Measurements from ENCODE around the gene TXNRD3. TPM values are rescaled to one million over a fixed set of nuclear protein-coding genes. Genes with fewer than 3 reads are reported as not detected.

The TXNRD3 gene
- total RNA-seq, 1 experiment from 2014 or later = 7.8 TPM

GRCh38 chr3:126659915-126660886, 5.3 kb upstream of the TXNRD3 start:
- Histone ChIP-seq H4K20me1 (ENCODE audit: low read length) (no peaks in the 10 kb centered on the region), H3K4me1 (ENCODE audit: insufficient read depth, low read length) (no peaks in the 10 kb centered on the region), H3K9me2 (replicated peaks; ENCODE audit: low read length) (no peaks in the 10 kb centered on the region), H3K79me2 (ENCODE audit: low read length) (no peaks in the 10 kb centered on the region), H3K27me3 (ENCODE audit: low read length) (peaks cover 24% of the 10 kb centered on the region), H2AFZ (ENCODE audit: low read length) (no peak overlapping the region), H3K4me3 (ENCODE audit: low read length) (no peak overlapping the region), H3K9ac (ENCODE audit: low read length) (no peak overlapping the region), H3K4me2 (ENCODE audit: low read length) (peak overlapping the region; percentile 41; the same call in 1 of the 2 replicates), H3F3A (ENCODE audit: low read length, unreplicated experiment) (no peaks in the 10 kb centered on the region), H3K36me3 (ENCODE audit: low read depth, low read length) (no peaks in the 10 kb centered on the region), H3K9me3 (ENCODE audit: low read length) (no peaks in the 10 kb centered on the region), H3K27ac (ENCODE audit: low read length) (no peak overlapping the region)
- intact Hi-C loops (cut with micrococcal nuclease) = no loop called here
- ATAC-seq (peak; percentile 83), DNase-seq (peak; percentile 56)
- ChIA-PET CTCF (interaction anchor here (0.6 kb wide), 1 partner anchor 99 kb away, joined by 3 read pairs; no protein-coding TSS in a partner anchor), POLR2A (ENCODE audit: unreplicated experiment) (no interaction called here)
- TF ChIP-seq EZH2phosphoT487 (IDR thresholded peaks at IDR 0.05; ENCODE audit: borderline replicate concordance, low read length) = no peak
- TF ChIP-seq EZH2 (IDR thresholded peaks at IDR 0.05; ENCODE audit: low read length, unreplicated experiment) = no peak
- TF ChIP-seq CTCF (conservative IDR thresholded peaks at IDR 0.05; ENCODE audit: low read depth, low read length) = peak; percentile 51; the same call in 1 of the 2 replicates
- no TSS peak for BruUV-seq (replicated peaks)

GRCh38 chr3:126658584-126658983, 3.7 kb upstream of the TXNRD3 start:
- Histone ChIP-seq H3K9ac (ENCODE audit: low read length) (no peak overlapping the region), H3K4me3 (ENCODE audit: low read length) (no peak overlapping the region), H4K20me1 (ENCODE audit: low read length) (no peaks in the 10 kb centered on the region), H3K27ac (ENCODE audit: low read length) (no peak overlapping the region), H3K4me2 (ENCODE audit: low read length) (no peak overlapping the region), H3K27me3 (ENCODE audit: low read length) (peaks cover 24% of the 10 kb centered on the region), H3K9me3 (ENCODE audit: low read length) (no peaks in the 10 kb centered on the region), H3F3A (ENCODE audit: low read length, unreplicated experiment) (no peaks in the 10 kb centered on the region), H3K9me2 (replicated peaks; ENCODE audit: low read length) (no peaks in the 10 kb centered on the region), H3K36me3 (ENCODE audit: low read depth, low read length) (no peaks in the 10 kb centered on the region), H3K79me2 (ENCODE audit: low read length) (peaks cover 5% of the 10 kb centered on the region; the same call in 1 of the 2 replicates), H3K4me1 (ENCODE audit: insufficient read depth, low read length) (no peaks in the 10 kb centered on the region), H2AFZ (ENCODE audit: low read length) (no peak overlapping the region)
- no peak for DNase-seq
- ATAC-seq = no peak
- ChIA-PET CTCF (no interaction called here), POLR2A (ENCODE audit: unreplicated experiment) (no interaction called here)
- BruUV-seq (replicated peaks) = no TSS peak
- intact Hi-C loops (cut with micrococcal nuclease) = no loop called here
- no peak for TF ChIP-seq EZH2 (IDR thresholded peaks at IDR 0.05; ENCODE audit: low read length, unreplicated experiment)
- no peak for TF ChIP-seq CTCF (conservative IDR thresholded peaks at IDR 0.05; ENCODE audit: low read depth, low read length)
- TF ChIP-seq EZH2phosphoT487 (IDR thresholded peaks at IDR 0.05; ENCODE audit: borderline replicate concordance, low read length) = no peak

GRCh38 chr3:126657901-126658300, 3.0 kb upstream of the TXNRD3 start:
- no peaks in the 10 kb centered on the region for H4K20me1 ChIP-seq (ENCODE audit: low read length)
- H3K9me3 ChIP-seq (ENCODE audit: low read length) = no peaks in the 10 kb centered on the region
- CTCF ChIA-PET = no interaction called here
- BruUV-seq (replicated peaks) = no TSS peak
- intact Hi-C loops (cut with micrococcal nuclease) = no loop called here
- no peak overlapping the region for H3K9ac ChIP-seq (ENCODE audit: low read length)
- no peak for DNase-seq
- H2AFZ ChIP-seq (ENCODE audit: low read length) = no peak overlapping the region
- H3F3A ChIP-seq (ENCODE audit: low read length, unreplicated experiment) = no peaks in the 10 kb centered on the region
- no peak for ATAC-seq
- no peaks in the 10 kb centered on the region for H3K9me2 ChIP-seq (replicated peaks; ENCODE audit: low read length)
- H3K27me3 ChIP-seq (ENCODE audit: low read length) = peaks cover 24% of the 10 kb centered on the region
- no peak overlapping the region for H3K27ac ChIP-seq (ENCODE audit: low read length)
- H3K79me2 ChIP-seq (ENCODE audit: low read length) = peaks cover 5% of the 10 kb centered on the region; the same call in 1 of the 2 replicates
- no peaks in the 10 kb centered on the region for H3K36me3 ChIP-seq (ENCODE audit: low read depth, low read length)
- H3K4me1 ChIP-seq (ENCODE audit: insufficient read depth, low read length) = no peaks in the 10 kb centered on the region
- POLR2A ChIA-PET (ENCODE audit: unreplicated experiment) = no interaction called here
- TF ChIP-seq CTCF (conservative IDR thresholded peaks at IDR 0.05; ENCODE audit: low read depth, low read length) (no peak), EZH2 (IDR thresholded peaks at IDR 0.05; ENCODE audit: low read length, unreplicated experiment) (no peak), EZH2phosphoT487 (IDR thresholded peaks at IDR 0.05; ENCODE audit: borderline replicate concordance, low read length) (no peak)
- no peak overlapping the region for H3K4me3 ChIP-seq (ENCODE audit: low read length)
- H3K4me2 ChIP-seq (ENCODE audit: low read length) = no peak overlapping the region

All from PC-3 (cell line).